Measurements from ENCODE around the gene RNF182.
"Not testable (repeated sequence)": the region's sequence is repeated elsewhere in the genome, so short reads cannot be mapped to it uniquely, and the experiment has no call there.

The RNF182 gene

GRCh38 chr6:13918686-13919250 is 6.0 kb upstream of the RNF182 start:
- DNase-seq: no peak

GRCh38 chr6:13919861-13920260 is 4.9 kb upstream of the RNF182 start:
- no peak for DNase-seq

GRCh38 chr6:13920552-13920951 is 4.2 kb upstream of the RNF182 start:
- no peak for DNase-seq

- no peak for DNase-seq
Observed at GRCh38 chr6:13922750-13923149, 2.0 kb upstream of the RNF182 start.

- DNase-seq: no peak
Observed at GRCh38 chr6:13923527-13924145, 1.1 kb upstream of the RNF182 start.

GRCh38 chr6:13924146-13924948 is 405 bp upstream of the RNF182 start:
- peak; percentile 74 for DNase-seq

GRCh38 chr6:13926378-13926777 is 1.6 kb downstream of the RNF182 start:
- no peak for DNase-seq

GRCh38 chr6:13927203-13927602 is 2.5 kb downstream of the RNF182 start:
- DNase-seq: no peak

- DNase-seq: no peak
Observed at GRCh38 chr6:13929196-13929595, 4.4 kb downstream of the RNF182 start.

- DNase-seq: no peak
Observed at GRCh38 chr6:13931797-13932402, 7.1 kb downstream of the RNF182 start.

GRCh38 chr6:13932785-13933184 is 8.0 kb downstream of the RNF182 start:
- DNase-seq: no peak

GRCh38 chr6:13934721-13935120 is 10.0 kb downstream of the RNF182 start:
- no peak for DNase-seq

- DNase-seq: no peak
Observed at GRCh38 chr6:13935190-13935880, 10.6 kb downstream of the RNF182 start.

GRCh38 chr6:13935881-13936261 is 11.1 kb downstream of the RNF182 start:
- not testable (repeated sequence) for DNase-seq

- no peak for DNase-seq
Observed at GRCh38 chr6:13941902-13942301, 17.1 kb downstream of the RNF182 start.

GRCh38 chr6:13943943-13944342 is 19.2 kb downstream of the RNF182 start:
- DNase-seq: no peak

- no peak for DNase-seq
Observed at GRCh38 chr6:13946506-13946905, 21.8 kb downstream of the RNF182 start.

GRCh38 chr6:13947611-13948178 is 22.9 kb downstream of the RNF182 start:
- DNase-seq: no peak

GRCh38 chr6:13952101-13952500 is 27.3 kb downstream of the RNF182 start:
- DNase-seq: no peak

GRCh38 chr6:13953061-13953705 is 28.4 kb downstream of the RNF182 start:
- DNase-seq: no peak

GRCh38 chr6:13965582-13966127 is 40.9 kb downstream of the RNF182 start:
- DNase-seq: no peak

GRCh38 chr6:13971303-13971702 is 46.6 kb downstream of the RNF182 start:
- DNase-seq: no peak

Measured in left hindlimb (tissue), 1 donor.